ENCODE measurements around the gene BMPR1A. TPM values are rescaled to one million over a fixed set of nuclear protein-coding genes. Genes with fewer than 3 reads are reported as not detected.
"Not testable (repeated sequence)": the region's sequence is repeated elsewhere in the genome, so short reads cannot be mapped to it uniquely, and the experiment has no call there.

The BMPR1A gene
- total RNA-seq, 4 donors from 2014 or later, result 29.3 to 45.2 (median 38.0) TPM

- Histone ChIP-seq H3K36me3 (peaks cover 0 to 8% (median 0%) of the 10 kb centered on the region in 4 donors), H3K4me3 (no peak overlapping the region), H3K27me3 (no peaks in the 10 kb centered on the region), H3K9me3 (no peaks in the 10 kb centered on the region), H3K4me1 (peaks cover 0 to 21% (median 12%) of the 10 kb centered on the region in 4 donors), H3K27ac (no peak overlapping the region)
- TF ChIP-seq CTCF (IDR thresholded peaks at IDR 0.05) (no peak), POLR2AphosphoS5 (IDR thresholded peaks at IDR 0.05) (no peak), POLR2A (IDR thresholded peaks at IDR 0.05) (no peak), EP300 (IDR thresholded peaks at IDR 0.05; ENCODE audit: low read depth) (no peak)
- in situ Hi-C loops (cut with MboI; ENCODE audit: low pct_ligation_motif_present in 1 of 4, low pct_unique_long_range_greater_than_20kb in 1 of 4, low sequenced_read_pairs in 3 of 4) (no loop called here), intact Hi-C loops (cut with DNase I; ENCODE audit: low total_unique reads) (no loop called here)
- DNase-seq, result no peak
- 96 to 100% methylated on average over 1 of the region's 1 CpG for WGBS, 2 donors (ENCODE audit: low coverage in 1 of 2)
These were observed 94.1 kb downstream of the BMPR1A start for GRCh38 chr10:86850481-86850880.

- Histone ChIP-seq H3K4me3 (no peak overlapping the region), H3K27me3 (no peaks in the 10 kb centered on the region), H3K27ac (no peak overlapping the region), H3K4me1 (peaks cover 0 to 21% (median 12%) of the 10 kb centered on the region in 4 donors), H3K9me3 (no peaks in the 10 kb centered on the region), H3K36me3 (peaks cover 0 to 8% (median 0%) of the 10 kb centered on the region in 4 donors)
- in situ Hi-C loops (cut with MboI; ENCODE audit: low pct_ligation_motif_present in 1 of 4, low pct_unique_long_range_greater_than_20kb in 1 of 4, low sequenced_read_pairs in 3 of 4) (no loop called here), intact Hi-C loops (cut with DNase I; ENCODE audit: low total_unique reads) (no loop called here)
- TF ChIP-seq CTCF (IDR thresholded peaks at IDR 0.05), result no peak
- TF ChIP-seq EP300 (IDR thresholded peaks at IDR 0.05; ENCODE audit: low read depth), result no peak
- no peak for TF ChIP-seq POLR2A (IDR thresholded peaks at IDR 0.05)
- peak in 2 of 3 donors; percentile 33 to 52 for TF ChIP-seq POLR2AphosphoS5 (IDR thresholded peaks at IDR 0.05)
- DNase-seq, result no peak
- WGBS, 2 donors (ENCODE audit: low coverage in 1 of 2), result 63 to 71% methylated on average over 9 to 11 of the region's 11 CpGs
These were observed 95.1 kb downstream of the BMPR1A start for GRCh38 chr10:86851328-86852207.

- H3K27me3 ChIP-seq; H3K36me3 ChIP-seq; in situ Hi-C loops (cut with MboI; ENCODE audit: low pct_ligation_motif_present in 1 of 4, low pct_unique_long_range_greater_than_20kb in 1 of 4, low sequenced_read_pairs in 3 of 4); DNase-seq; H3K9me3 ChIP-seq; H3K4me3 ChIP-seq; H3K27ac ChIP-seq; intact Hi-C loops (cut with DNase I; ENCODE audit: low total_unique reads): not testable (repeated sequence)
- 94% methylated on average over 12 of the region's 12 CpGs for WGBS, 2 donors (ENCODE audit: low coverage in 1 of 2)
- H3K4me1 ChIP-seq, result peaks cover 0 to 18% (median 10%) of the 10 kb centered on the region in 4 donors
These were observed 97.2 kb downstream of the BMPR1A start for GRCh38 chr10:86853582-86853981.

- intact Hi-C loops (cut with DNase I; ENCODE audit: low total_unique reads), result no loop called here
- in situ Hi-C loops (cut with MboI; ENCODE audit: low pct_ligation_motif_present in 1 of 4, low pct_unique_long_range_greater_than_20kb in 1 of 4, low sequenced_read_pairs in 3 of 4), result no loop called here
- peaks cover 0 to 8% (median 0%) of the 10 kb centered on the region in 4 donors for H3K36me3 ChIP-seq
- WGBS, 2 donors (ENCODE audit: low coverage in 1 of 2), result 72% methylated on average over 1 of the region's 1 CpG; no CpG with 5 or more reads in 1 of the 2 donors
- H3K4me3 ChIP-seq, result no peak overlapping the region
- DNase-seq, result no peak
- H3K27ac ChIP-seq, result no peak overlapping the region
- peaks cover 0 to 10% (median 1%) of the 10 kb centered on the region in 4 donors for H3K4me1 ChIP-seq
- no peaks in the 10 kb centered on the region for H3K27me3 ChIP-seq
- TF ChIP-seq EP300 (IDR thresholded peaks at IDR 0.05; ENCODE audit: low read depth) (no peak), POLR2AphosphoS5 (IDR thresholded peaks at IDR 0.05) (no peak), CTCF (IDR thresholded peaks at IDR 0.05) (no peak), POLR2A (IDR thresholded peaks at IDR 0.05) (no peak)
- no peaks in the 10 kb centered on the region for H3K9me3 ChIP-seq
These were observed 99.1 kb downstream of the BMPR1A start for GRCh38 chr10:86855513-86855912.
